Neural cell (in vitro differentiated cells): ENCODE data around the gene MYCBPAP. TPM values are rescaled to one million over a fixed set of nuclear protein-coding genes. Genes with fewer than 3 reads are reported as not detected.

Source experiments
- H2AFZ ChIP-seq: fragments of 200-600, 300-800 bp; sonication (generic), shearing (Covaris generic); 2 replicates; pipeline ENCODE4 v1.6.0; 2014; ENCODE audit warnings: low read depth, mild to moderate bottlenecking, antibody characterized with exemption, low read length, moderate library complexity
- H3F3A ChIP-seq: fragments of 200-600 bp; shearing (Covaris generic); 2 replicates; pipeline ENCODE4 v1.6.1; 2016; ENCODE audit warnings: mild to moderate bottlenecking, moderate library complexity, mixed read lengths, antibody characterized with exemption, low read length; ENCODE audit not compliant: insufficient read depth, poor library complexity, severe bottlenecking
- H3K27ac ChIP-seq: fragments of 200-600, 300-800 bp; sonication (generic), shearing (Covaris generic); 2 replicates; pipeline ENCODE4 v1.5.1; 2014; ENCODE audit warnings: mild to moderate bottlenecking, low read length, moderate library complexity
- H3K27me3 ChIP-seq: fragments of 300-800, 200-600 bp; sonication (generic), shearing (Covaris generic); 2 replicates; pipeline ENCODE4 v1.6.0; 2014; ENCODE audit warnings: mild to moderate bottlenecking, low read depth, low read length, moderate library complexity; ENCODE audit not compliant: insufficient read depth
- H3K36me3 ChIP-seq: fragments of 300-800, 200-600 bp; sonication (generic), shearing (Covaris generic); 2 replicates; pipeline ENCODE4 v1.5.1; 2014; ENCODE audit warnings: mild to moderate bottlenecking, antibody characterized with exemption, low read length, moderate library complexity; ENCODE audit not compliant: insufficient read depth
- H3K4me2 ChIP-seq: fragments of 300-800, 200-600 bp; sonication (generic), shearing (Covaris generic); 2 replicates; pipeline ENCODE4 v1.6.0; 2014; ENCODE audit warnings: mild to moderate bottlenecking, low read length
- H3K4me3 ChIP-seq: fragments of 300-800, 200-600 bp; sonication (generic), shearing (Covaris generic); 2 replicates; pipeline ENCODE4 v1.5.1; 2014; ENCODE audit warnings: mild to moderate bottlenecking, low read length, moderate library complexity
- H3K79me2 ChIP-seq: fragments of 200-600 bp; shearing (Covaris generic); replicated peaks from 2 replicates; pipeline ENCODE4 v1.6.0; 2014; ENCODE audit warnings: mild to moderate bottlenecking, low read length, moderate library complexity; ENCODE audit not compliant: insufficient read depth
- H3K9ac ChIP-seq: fragments of 300-800, 200-600 bp; sonication (generic), shearing (Covaris generic); 2 replicates; pipeline ENCODE4 v1.6.1; 2016; ENCODE audit warnings: mild to moderate bottlenecking, low read length, mixed read lengths
- H3K9me2 ChIP-seq: fragments of 200-600 bp; shearing (Covaris generic); 2 replicates; pipeline ENCODE4 v1.6.1; 2016; ENCODE audit warnings: mild to moderate bottlenecking, low read length, mixed read lengths; ENCODE audit not compliant: insufficient read depth
- H3K9me3 ChIP-seq: fragments of 200-600, 300-800 bp; sonication (generic), shearing (Covaris generic); 2 replicates; pipeline ENCODE4 v1.6.1; 2016; ENCODE audit warnings: mild to moderate bottlenecking, mixed run types, low read length, moderate library complexity, mixed read lengths
- H4K20me1 ChIP-seq: fragments of 200-600 bp; shearing (Covaris generic); 2 replicates; pipeline ENCODE4 v1.6.1; 2016; ENCODE audit warnings: mild to moderate bottlenecking, mixed run types; ENCODE audit not compliant: insufficient read depth
- EZH2 ChIP-seq: fragments of 200-600, 300-800 bp; shearing (Covaris generic), sonication (generic); IDR thresholded peaks from 2 replicates; pipeline ENCODE4 v1.6.1; 2014; ENCODE audit warnings: antibody characterized with exemption, low read length, borderline replicate concordance, mild to moderate bottlenecking; ENCODE audit not compliant: insufficient read depth, poor library complexity, severe bottlenecking
- MXI1 ChIP-seq: fragments of 450-650 bp; conservative IDR thresholded peaks from 2 replicates; pipeline ENCODE4 v1.6.1; 2014; ENCODE audit warnings: antibody characterized with exemption, mild to moderate bottlenecking; ENCODE audit not compliant: poor library complexity, severe bottlenecking
- POLR2AphosphoS5 ChIP-seq: IDR thresholded peaks from 2 replicates; pipeline ENCODE4 v1.6.1; 2012
- RAD21 ChIP-seq: fragments of 450-650 bp; conservative IDR thresholded peaks from 2 replicates; pipeline ENCODE4 v1.6.1; 2014; ENCODE audit warnings: antibody characterized with exemption, mild to moderate bottlenecking, moderate library complexity
- TAF1 ChIP-seq: IDR thresholded peaks from 2 replicates; pipeline ENCODE4 v1.6.1; 2012; ENCODE audit warnings: low read depth
- polyA plus RNA-seq: library from polyadenylated mRNA; depleted of rRNA; stranded (reverse); fragments of >200 nt; gene quantifications from 2 replicates; pipeline ENCODE4 v1.2.3, GENCODE V29; 2014
- TF ChIP-seq, protein P1 (sequence below): IDR thresholded peaks from 2 replicates; pipeline ENCODE4 v1.6.1; 2012; ENCODE audit warnings: borderline replicate concordance
- TF ChIP-seq, protein P2 (sequence below): fragments of 450-650 bp; IDR thresholded peaks from 2 replicates; pipeline ENCODE4 v1.5.1; 2014; ENCODE audit warnings: antibody characterized with exemption, mild to moderate bottlenecking, moderate library complexity; ENCODE audit not compliant: poor library complexity, severe bottlenecking

MYCBPAP gene
- polyA plus RNA-seq, 1 donor from 2014 or later, result 0.35 TPM

DNA sequence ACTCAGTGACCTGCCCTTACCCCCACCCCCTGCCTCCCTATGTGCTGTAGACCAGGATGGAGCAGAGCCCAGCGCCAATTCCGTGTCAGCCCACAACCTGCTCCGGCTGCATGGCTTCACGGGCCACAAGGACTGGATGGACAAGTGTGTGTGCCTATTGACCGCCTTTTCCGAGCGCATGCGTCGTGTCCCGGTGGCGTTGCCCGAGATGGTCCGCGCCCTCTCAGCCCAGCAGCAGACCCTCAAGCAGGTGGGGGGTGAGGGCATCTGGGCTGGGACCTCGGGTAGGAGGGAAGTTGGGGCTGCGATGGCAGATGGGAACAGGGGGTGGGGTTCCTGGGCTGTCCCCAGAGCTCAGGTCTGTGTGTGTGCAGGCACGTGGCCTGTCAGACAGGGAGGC lies 46.0 kb downstream of the MYCBPAP start:
- Histone ChIP-seq H3K9ac (no peak overlapping the region), H3K79me2 (no peaks in the 10 kb centered on the region), H2AFZ (no peak overlapping the region), H3K9me2 (no peaks in the 10 kb centered on the region), H3K27me3 (peaks cover 15% of the 10 kb centered on the region), H3K27ac (no peak overlapping the region), H3K9me3 (no peaks in the 10 kb centered on the region), H3K4me2 (no peak overlapping the region), H3K36me3 (no peaks in the 10 kb centered on the region), H3K4me3 (no peak overlapping the region), H4K20me1 (no peaks in the 10 kb centered on the region), H3F3A (no peaks in the 10 kb centered on the region)
- TF ChIP-seq, protein P1, sequence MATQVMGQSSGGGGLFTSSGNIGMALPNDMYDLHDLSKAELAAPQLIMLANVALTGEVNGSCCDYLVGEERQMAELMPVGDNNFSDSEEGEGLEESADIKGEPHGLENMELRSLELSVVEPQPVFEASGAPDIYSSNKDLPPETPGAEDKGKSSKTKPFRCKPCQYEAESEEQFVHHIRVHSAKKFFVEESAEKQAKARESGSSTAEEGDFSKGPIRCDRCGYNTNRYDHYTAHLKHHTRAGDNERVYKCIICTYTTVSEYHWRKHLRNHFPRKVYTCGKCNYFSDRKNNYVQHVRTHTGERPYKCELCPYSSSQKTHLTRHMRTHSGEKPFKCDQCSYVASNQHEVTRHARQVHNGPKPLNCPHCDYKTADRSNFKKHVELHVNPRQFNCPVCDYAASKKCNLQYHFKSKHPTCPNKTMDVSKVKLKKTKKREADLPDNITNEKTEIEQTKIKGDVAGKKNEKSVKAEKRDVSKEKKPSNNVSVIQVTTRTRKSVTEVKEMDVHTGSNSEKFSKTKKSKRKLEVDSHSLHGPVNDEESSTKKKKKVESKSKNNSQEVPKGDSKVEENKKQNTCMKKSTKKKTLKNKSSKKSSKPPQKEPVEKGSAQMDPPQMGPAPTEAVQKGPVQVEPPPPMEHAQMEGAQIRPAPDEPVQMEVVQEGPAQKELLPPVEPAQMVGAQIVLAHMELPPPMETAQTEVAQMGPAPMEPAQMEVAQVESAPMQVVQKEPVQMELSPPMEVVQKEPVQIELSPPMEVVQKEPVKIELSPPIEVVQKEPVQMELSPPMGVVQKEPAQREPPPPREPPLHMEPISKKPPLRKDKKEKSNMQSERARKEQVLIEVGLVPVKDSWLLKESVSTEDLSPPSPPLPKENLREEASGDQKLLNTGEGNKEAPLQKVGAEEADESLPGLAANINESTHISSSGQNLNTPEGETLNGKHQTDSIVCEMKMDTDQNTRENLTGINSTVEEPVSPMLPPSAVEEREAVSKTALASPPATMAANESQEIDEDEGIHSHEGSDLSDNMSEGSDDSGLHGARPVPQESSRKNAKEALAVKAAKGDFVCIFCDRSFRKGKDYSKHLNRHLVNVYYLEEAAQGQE, result no peak
- TF ChIP-seq TAF1, result no peak
- TF ChIP-seq, protein P2, sequence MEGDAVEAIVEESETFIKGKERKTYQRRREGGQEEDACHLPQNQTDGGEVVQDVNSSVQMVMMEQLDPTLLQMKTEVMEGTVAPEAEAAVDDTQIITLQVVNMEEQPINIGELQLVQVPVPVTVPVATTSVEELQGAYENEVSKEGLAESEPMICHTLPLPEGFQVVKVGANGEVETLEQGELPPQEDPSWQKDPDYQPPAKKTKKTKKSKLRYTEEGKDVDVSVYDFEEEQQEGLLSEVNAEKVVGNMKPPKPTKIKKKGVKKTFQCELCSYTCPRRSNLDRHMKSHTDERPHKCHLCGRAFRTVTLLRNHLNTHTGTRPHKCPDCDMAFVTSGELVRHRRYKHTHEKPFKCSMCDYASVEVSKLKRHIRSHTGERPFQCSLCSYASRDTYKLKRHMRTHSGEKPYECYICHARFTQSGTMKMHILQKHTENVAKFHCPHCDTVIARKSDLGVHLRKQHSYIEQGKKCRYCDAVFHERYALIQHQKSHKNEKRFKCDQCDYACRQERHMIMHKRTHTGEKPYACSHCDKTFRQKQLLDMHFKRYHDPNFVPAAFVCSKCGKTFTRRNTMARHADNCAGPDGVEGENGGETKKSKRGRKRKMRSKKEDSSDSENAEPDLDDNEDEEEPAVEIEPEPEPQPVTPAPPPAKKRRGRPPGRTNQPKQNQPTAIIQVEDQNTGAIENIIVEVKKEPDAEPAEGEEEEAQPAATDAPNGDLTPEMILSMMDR, result no peak
- TF ChIP-seq RAD21, result no peak
- TF ChIP-seq POLR2AphosphoS5, result no peak

DNA sequence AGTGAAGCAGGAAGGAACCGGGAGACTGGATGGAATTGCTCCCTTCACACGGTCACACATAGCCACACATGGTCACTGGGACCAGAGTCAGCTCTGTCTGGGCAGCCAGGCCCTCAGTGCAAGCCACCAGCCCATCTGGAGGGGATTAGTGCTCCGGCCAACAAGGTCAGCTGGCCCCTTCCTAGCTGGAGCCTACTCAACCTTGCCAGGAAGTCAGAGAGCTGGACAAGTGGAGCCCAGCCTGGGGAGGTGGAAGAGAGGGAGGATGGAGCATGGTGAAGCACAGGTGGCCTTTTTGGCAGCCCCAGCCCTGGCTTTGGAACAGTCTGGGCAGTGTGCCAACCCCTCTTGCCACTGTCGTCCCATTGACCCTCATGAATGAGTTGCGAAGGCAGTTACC lies 48.6 kb downstream of the MYCBPAP start:
- no peak overlapping the region for H3K4me3 ChIP-seq
- no peaks in the 10 kb centered on the region for H3K79me2 ChIP-seq
- H3K27ac ChIP-seq, result no peak overlapping the region
- H3K9me3 ChIP-seq, result no peaks in the 10 kb centered on the region
- H4K20me1 ChIP-seq, result no peaks in the 10 kb centered on the region
- no peak for TF ChIP-seq MXI1
- TF ChIP-seq RAD21, result no peak
- no peak for TF ChIP-seq EZH2
- TF ChIP-seq, protein P1, result no peak
- H3K27me3 ChIP-seq, result peaks cover 35% of the 10 kb centered on the region
- no peak overlapping the region for H3K9ac ChIP-seq
- no peaks in the 10 kb centered on the region for H3K36me3 ChIP-seq
- no peaks in the 10 kb centered on the region for H3F3A ChIP-seq
- no peak overlapping the region for H2AFZ ChIP-seq
- H3K4me2 ChIP-seq, result no peak overlapping the region
- no peaks in the 10 kb centered on the region for H3K9me2 ChIP-seq
